GM12875 (cell line): ENCODE results near the gene SYNDIG1.

ENCODE experiments used
- H3K4me3 ChIP-seq: one replicate; pipeline ENCODE4 v1.5.1; 2011; ENCODE audit warnings: low read depth, low read length, control low read depth
- CTCF ChIP-seq: IDR thresholded peaks from 2 replicates; pipeline ENCODE4 v1.5.1; 2011; ENCODE audit warnings: low read depth, mild to moderate bottlenecking, control low read depth, inconsistent platforms, low read length, moderate library complexity, borderline replicate concordance; ENCODE audit not compliant: insufficient read depth

Gene SYNDIG1

GRCh38 chr20:24656391-24656790, 187.0 kb downstream of the SYNDIG1 start:
- TF ChIP-seq CTCF: no peak
- H3K4me3 ChIP-seq: no peak overlapping the region

DNA sequence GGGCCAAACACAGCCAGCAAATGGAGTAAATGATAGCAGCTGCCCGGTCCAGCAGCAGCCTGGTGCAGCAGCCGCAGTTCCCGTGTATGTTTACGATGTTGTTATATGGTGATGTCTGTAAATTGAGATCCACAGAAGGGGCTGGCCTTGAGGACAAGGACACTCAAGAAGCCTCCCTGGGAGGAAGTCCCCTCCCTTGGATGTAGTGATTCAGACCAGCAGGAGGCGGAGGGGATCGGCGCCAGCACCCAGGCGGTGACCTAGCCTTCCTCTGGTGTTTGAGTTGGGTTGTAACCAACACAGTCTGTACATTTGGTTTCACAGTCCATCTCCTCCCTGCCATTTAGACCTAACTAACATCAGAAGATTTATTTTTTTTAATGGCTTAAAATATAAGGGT, 187.8 kb downstream of the SYNDIG1 start:
- TF ChIP-seq CTCF: no peak
- H3K4me3 ChIP-seq: no peak overlapping the region

- no peak overlapping the region for H3K4me3 ChIP-seq
- TF ChIP-seq CTCF: no peak
These were observed 188.6 kb downstream of the SYNDIG1 start for GRCh38 chr20:24657878-24658620.

- H3K4me3 ChIP-seq: no peak overlapping the region
- no peak for TF ChIP-seq CTCF
These were observed 189.7 kb downstream of the SYNDIG1 start for GRCh38 chr20:24658920-24659660.

DNA sequence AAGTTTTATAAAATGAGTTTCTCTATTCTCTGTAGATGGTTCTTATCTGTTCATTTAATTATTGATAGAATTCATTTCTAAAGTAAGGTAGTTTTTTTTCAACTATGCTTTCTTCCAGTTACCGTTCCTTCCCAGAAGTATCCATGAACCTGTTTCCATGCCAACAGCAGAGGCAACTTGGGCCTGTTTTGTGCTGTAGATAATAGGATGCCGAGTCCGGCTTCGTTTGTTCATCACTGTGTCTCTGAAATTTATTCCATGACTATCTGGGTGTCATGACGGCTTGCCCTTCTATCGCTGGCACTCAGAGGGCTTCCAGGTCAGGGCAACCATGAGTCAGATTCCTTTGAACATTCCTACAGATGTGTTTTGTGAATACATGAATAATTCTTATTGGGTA, 190.4 kb downstream of the SYNDIG1 start:
- no peak for TF ChIP-seq CTCF
- no peak overlapping the region for H3K4me3 ChIP-seq

DNA sequence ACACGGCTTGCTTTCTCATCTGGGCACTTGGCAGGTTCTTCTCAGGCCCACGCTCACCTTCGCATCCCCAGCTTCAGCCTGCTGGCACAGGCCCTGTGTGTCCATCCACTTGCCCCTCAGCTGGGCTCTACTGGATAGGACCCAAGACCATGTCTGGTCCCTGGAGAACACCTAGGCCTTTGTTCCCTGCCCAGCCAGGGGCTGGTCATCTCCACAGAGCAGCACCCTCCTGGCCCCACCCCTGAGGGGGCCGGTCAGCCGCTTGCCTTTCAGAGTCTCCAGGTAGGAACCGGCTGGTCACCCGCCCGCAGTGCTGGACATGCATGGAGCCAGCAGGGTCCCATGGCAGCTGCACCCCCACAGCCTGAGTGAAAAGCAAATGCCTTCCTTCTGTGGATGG, 191.2 kb downstream of the SYNDIG1 start:
- H3K4me3 ChIP-seq: no peak overlapping the region
- no peak for TF ChIP-seq CTCF

GRCh38 chr20:24661255-24661654, 191.8 kb downstream of the SYNDIG1 start:
- no peak for TF ChIP-seq CTCF
- no peak overlapping the region for H3K4me3 ChIP-seq
